ENCODE results near the gene KLF7.
"Not testable (repeated sequence)": the region's sequence is repeated elsewhere in the genome, so short reads cannot be mapped to it uniquely, and the experiment has no call there.

Gene KLF7

GRCh38 chr2:207049122-207049521 lies 116.6 kb downstream of the KLF7 start:
- no peak for DNase-seq

- no peak for DNase-seq
These were observed 117.3 kb downstream of the KLF7 start for GRCh38 chr2:207048416-207048815.

- DNase-seq = peak; percentile 71
These were observed 119.0 kb downstream of the KLF7 start for GRCh38 chr2:207046724-207047123.

GRCh38 chr2:207045531-207045930 lies 120.2 kb downstream of the KLF7 start:
- no peak for DNase-seq

DNA sequence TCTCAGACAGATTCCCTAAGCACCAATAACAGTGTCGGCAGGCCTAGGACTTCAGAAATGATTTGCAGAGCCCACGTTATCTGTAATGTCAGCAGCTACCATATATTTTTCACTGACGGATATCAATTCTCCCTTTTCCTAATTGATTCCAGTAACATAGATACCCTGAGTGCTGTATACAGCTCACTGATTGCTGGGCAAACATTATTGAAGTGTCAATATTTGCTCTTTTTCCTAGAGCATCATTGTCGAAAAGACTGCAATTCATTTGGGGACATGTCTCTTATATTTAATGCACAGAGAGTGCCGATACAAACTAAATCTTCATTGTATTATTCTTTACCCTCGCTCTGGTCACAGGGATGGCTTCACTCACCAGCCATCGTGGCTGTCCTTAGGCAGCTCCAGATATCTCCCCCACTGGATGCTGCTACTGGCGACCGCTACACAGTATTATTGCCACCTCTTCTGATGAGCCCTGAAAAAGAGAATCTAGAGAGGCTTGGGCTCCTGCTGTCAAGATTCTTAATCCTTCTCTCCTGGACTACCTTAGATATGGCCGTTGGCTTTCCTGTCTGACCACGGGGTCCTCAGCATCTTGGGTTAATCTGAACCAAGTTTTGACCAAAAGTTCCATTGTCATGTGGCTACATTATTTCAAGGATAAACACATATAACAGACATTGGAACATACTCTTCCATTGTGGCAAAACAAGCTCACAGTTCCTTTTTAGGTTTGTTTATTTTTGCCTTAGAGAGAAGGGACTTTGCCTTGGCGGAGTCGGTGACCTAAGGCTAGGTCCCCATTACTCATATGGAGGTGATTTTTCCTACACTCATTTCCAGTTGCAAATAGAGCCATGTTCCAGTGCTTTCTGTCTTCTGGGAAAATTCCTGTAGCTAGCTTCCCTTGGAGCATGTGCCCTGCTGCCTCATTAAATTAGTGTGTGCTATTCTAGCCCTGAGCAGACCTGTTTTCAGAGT lies 121.1 kb downstream of the KLF7 start:
- DNase-seq = no peak

GRCh38 chr2:207042841-207043240 lies 122.9 kb downstream of the KLF7 start:
- DNase-seq = no peak

GRCh38 chr2:207041786-207042554 lies 123.8 kb downstream of the KLF7 start:
- DNase-seq = no peak

DNA sequence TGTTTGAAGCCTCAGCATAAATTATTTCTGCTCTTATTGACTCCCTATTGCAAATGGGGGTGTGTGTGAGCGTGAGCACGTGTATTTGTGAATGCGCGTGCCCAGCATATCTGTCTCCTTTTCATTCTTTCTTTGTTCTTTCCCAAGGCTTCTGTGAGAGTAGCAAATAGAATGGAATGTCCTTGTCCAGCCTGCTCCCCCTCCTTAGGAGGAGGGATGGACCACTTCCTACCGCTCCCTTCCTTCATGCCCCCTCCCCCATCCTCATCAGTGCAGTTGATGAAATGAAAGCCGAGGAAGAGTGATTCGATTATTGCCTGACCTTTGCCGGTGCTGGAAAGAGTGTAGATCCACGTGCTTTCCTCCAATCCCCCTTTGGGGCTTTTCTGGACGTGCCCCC lies 124.5 kb downstream of the KLF7 start:
- no peak for DNase-seq

DNA sequence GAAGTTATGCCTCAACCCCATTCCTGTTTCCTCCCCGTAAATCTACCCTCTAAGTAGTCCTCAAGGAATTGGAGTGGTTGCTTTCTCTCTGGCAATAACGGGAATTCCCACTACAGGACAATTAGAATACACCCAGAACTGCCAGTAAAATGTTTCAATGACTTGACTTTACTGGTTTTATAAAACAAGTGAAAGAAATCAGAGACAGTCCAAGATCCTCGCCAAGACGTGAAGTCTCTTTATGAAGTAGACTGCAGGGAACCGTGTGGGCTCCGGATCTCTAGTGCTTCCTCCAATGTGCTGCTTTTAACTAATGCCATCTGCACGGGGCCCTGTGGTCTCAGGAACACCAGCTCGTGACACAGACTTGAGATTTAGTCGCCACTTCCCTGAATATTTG lies 125.1 kb downstream of the KLF7 start:
- peak; percentile 9 for DNase-seq

DNA sequence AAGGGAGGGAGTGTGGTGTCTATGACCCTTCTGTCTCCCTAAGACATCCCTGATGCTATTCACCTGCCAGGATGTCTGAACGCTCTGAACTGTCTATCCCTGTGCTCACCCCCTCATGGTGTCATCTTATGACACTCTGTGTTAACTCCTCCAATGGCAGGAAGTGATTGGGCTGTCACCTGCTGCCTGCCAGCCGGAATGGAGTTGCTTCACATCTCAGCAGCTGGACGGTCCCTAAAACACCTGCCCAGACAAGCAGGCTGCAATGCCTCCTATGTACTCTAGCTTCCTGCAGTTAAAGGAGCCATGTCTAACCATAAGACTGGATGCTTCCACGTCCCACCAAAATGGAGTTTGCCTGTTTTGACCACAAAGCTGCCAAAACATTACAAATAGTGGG lies 126.5 kb downstream of the KLF7 start:
- no peak for DNase-seq

- no peak for DNase-seq
These were observed 127.4 kb downstream of the KLF7 start for GRCh38 chr2:207038299-207038698.

DNA sequence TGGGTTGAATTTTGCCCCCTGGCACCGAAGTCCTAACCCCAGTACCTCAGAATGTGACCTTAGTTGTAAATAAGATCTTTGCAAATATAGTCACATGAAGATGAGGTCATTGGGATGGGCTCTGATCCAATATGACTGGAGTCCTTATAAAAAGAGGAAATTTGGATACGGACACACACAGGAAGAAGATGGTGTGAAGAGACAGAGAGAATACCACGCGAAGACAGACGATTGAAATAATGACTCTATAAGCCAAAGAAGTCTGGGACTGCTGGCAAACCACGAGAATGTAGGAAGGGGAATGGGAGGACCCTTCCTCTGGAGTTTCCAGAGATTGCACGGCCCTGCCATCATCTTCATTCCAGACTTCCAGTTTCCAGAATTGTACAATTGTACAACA lies 127.9 kb downstream of the KLF7 start:
- DNase-seq = no peak

DNA sequence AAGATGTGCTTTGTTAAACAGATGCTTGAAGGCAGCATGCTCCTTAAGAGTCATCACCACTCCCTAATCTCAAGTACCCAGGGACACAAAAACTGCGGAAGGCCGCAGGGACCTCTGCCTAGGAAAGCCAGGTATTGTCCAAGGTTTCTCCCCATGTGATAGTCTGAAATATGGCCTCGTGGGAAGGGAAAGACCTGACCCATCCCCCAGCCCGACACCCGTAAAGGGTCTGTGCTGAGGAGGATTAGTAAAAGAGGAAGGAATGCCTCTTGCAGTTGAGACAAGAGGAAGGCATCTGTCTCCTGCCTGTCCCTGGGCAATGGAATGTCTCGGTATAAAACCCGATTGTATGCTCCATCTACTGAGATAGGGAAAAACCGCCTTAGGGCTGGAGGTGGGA lies 128.7 kb downstream of the KLF7 start:
- DNase-seq = not testable (repeated sequence)

DNA sequence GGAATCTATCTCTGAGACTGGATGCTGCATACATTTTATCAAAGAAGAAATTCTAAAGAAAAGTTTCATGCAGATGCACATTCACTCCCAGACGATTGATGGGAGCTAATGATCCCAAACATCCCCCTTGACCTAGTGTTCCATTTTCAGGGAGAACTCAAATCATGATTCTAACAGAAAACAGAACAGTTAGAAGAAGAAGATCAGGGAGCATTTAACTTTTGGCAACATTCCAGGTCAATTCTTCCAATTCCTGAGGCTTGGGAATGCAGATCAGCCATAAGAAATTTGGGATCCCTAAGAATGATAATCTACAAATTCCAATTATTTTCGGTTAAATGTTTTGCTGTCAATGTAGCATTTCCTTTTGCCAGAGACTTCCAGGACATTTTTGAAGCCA lies 129.9 kb downstream of the KLF7 start:
- no peak for DNase-seq

- DNase-seq = no peak
These were observed 133.3 kb downstream of the KLF7 start for GRCh38 chr2:207032490-207032889.
